IMR-90 (cell line): ENCODE data around the gene RNF11. TPM values are rescaled to one million over a fixed set of nuclear protein-coding genes. Genes with fewer than 3 reads are reported as not detected.
A peak's percentile ranks its signal among the peaks of the same experiment; 100 is the strongest.

Experiments used
- ATAC-seq: fragments of 200-7000 bp; cut with Tn5 transposase; 2 replicates; pipeline ENCODE4 v1.9.1; 2020; ENCODE audit warnings: low read depth, mild to moderate bottlenecking, moderate library complexity
- BruUV-seq: library from RNA; stranded (reverse); fragments of 400-500 nt; replicated peaks from 2 replicates; lab custom pipeline; 2021; lab: Mats Ljungman, UMichigan
- CTCF ChIA-PET: fragments of 300-600 bp; formaldehyde crosslinking; extraction: SDS; loops from one replicate; lab custom pipeline; 2021; ENCODE audit warnings: antibody characterized with exemption; lab: Yijun Ruan, JAX
- POLR2A ChIA-PET: fragments of 300-600 bp; sonication (Branson Sonifier 250); formaldehyde crosslinking; loops from one replicate; lab custom pipeline; 2022; ENCODE audit warnings: antibody characterized with exemption; ENCODE audit not compliant: unreplicated experiment; lab: Charles Lee
- DNase-seq: peaks from one replicate; pipeline ENCODE4 v3.0.0; 2013
- H2AFZ ChIP-seq: replicated peaks from 2 replicates; pipeline ENCODE3; 2013; ENCODE audit warnings: low read length, mild to moderate bottlenecking; ENCODE audit not compliant: poor library complexity
- H2AK5ac ChIP-seq: 2 replicates; pipeline ENCODE4 v1.6.1; 2013; ENCODE audit warnings: low read depth, low read length, inconsistent platforms
- H2AK9ac ChIP-seq: replicated peaks from 2 replicates; pipeline ENCODE3; 2013; ENCODE audit warnings: mild to moderate bottlenecking, low read depth, low read length, moderate library complexity; ENCODE audit not compliant: poor library complexity
- H2BK120ac ChIP-seq: 2 replicates; pipeline ENCODE4 v1.6.1; 2013; ENCODE audit warnings: low read depth, low read length, inconsistent platforms
- H2BK15ac ChIP-seq: 3 replicates; pipeline ENCODE4 v1.6.1; 2013; ENCODE audit warnings: low read depth, low read length, inconsistent platforms
- H2BK20ac ChIP-seq: 2 replicates; pipeline ENCODE4 v1.6.1; 2013; ENCODE audit warnings: low read depth, mild to moderate bottlenecking, inconsistent platforms, low read length, moderate library complexity
- H2BK5ac ChIP-seq: 2 replicates; pipeline ENCODE4 v1.6.1; 2013; ENCODE audit warnings: mild to moderate bottlenecking, low read depth, low read length, inconsistent platforms; ENCODE audit not compliant: poor library complexity, severe bottlenecking
- H3K14ac ChIP-seq: replicated peaks from 2 replicates; pipeline ENCODE4 v1.6.1; 2013; ENCODE audit warnings: low read depth, low read length, inconsistent platforms
- H3K18ac ChIP-seq: 2 replicates; pipeline ENCODE4 v1.6.1; 2013; ENCODE audit warnings: low read depth, low read length, control low read depth
- H3K23ac ChIP-seq: 2 replicates; pipeline ENCODE4 v1.6.1; 2013; ENCODE audit warnings: low read depth, low read length, inconsistent platforms
- H3K27ac ChIP-seq: 2 replicates; pipeline ENCODE4 v1.5.1; 2013; ENCODE audit warnings: mild to moderate bottlenecking, control low read depth, low read length; ENCODE audit not compliant: insufficient read depth
- H3K27me3 ChIP-seq: 2 replicates; pipeline ENCODE4 v1.6.1; 2013; ENCODE audit warnings: low read length; ENCODE audit not compliant: control insufficient read depth, insufficient read depth
- H3K36me3 ChIP-seq: 2 replicates; pipeline ENCODE4 v1.6.1; 2013; ENCODE audit warnings: low read length, mixed read lengths; ENCODE audit not compliant: control insufficient read depth, insufficient read depth
- H3K4ac ChIP-seq: 2 replicates; pipeline ENCODE4 v1.6.1; 2013; ENCODE audit warnings: low read depth, low read length, inconsistent platforms
- H3K4me1 ChIP-seq: 2 replicates; pipeline ENCODE4 v1.6.1; 2013; ENCODE audit warnings: low read length, mixed read lengths; ENCODE audit not compliant: control insufficient read depth, insufficient read depth
- H3K4me2 ChIP-seq: 2 replicates; pipeline ENCODE4 v1.6.1; 2013; ENCODE audit warnings: low read depth, mild to moderate bottlenecking, control low read depth, low read length, moderate library complexity
- H3K4me3 ChIP-seq: 2 replicates; pipeline ENCODE4 v1.5.1; 2013; ENCODE audit warnings: low read depth, mild to moderate bottlenecking, control low read depth, low read length, moderate library complexity; ENCODE audit not compliant: insufficient read depth
- H3K56ac ChIP-seq: 2 replicates; pipeline ENCODE4 v1.6.1; 2013; ENCODE audit warnings: low read length, inconsistent platforms; ENCODE audit not compliant: insufficient read depth; ENCODE audit errors: extremely low read depth
- H3K79me1 ChIP-seq, 2 experiments: 2 replicates each; pipeline ENCODE4 v1.6.1; 2013; ENCODE audit warnings: low read length in 2 of 2, inconsistent platforms in 1 of 2, low read depth in 1 of 2
- H3K9ac ChIP-seq: 2 replicates; pipeline ENCODE4 v1.6.1; 2013; ENCODE audit warnings: low read depth, low read length, control low read depth
- H3K9me1 ChIP-seq: 2 replicates; pipeline ENCODE4 v1.6.1; 2013; ENCODE audit warnings: low read length, inconsistent platforms; ENCODE audit not compliant: insufficient read depth
- H3K9me3 ChIP-seq: 2 replicates; pipeline ENCODE4 v1.6.1; 2013; ENCODE audit warnings: low read length; ENCODE audit not compliant: control insufficient read depth, insufficient read depth
- H4K20me1 ChIP-seq: 2 replicates; pipeline ENCODE4 v1.6.1; 2013; ENCODE audit warnings: low read length, inconsistent platforms; ENCODE audit not compliant: insufficient read depth
- H4K5ac ChIP-seq: 2 replicates; pipeline ENCODE4 v1.6.1; 2013; ENCODE audit warnings: mild to moderate bottlenecking, low read depth, low read length, control low read depth
- H4K8ac ChIP-seq, 2 experiments: 2 replicates each; pipeline ENCODE4 v1.6.1; 2013; ENCODE audit warnings: low read depth in 2 of 2, low read length in 2 of 2, control low read depth in 1 of 2, inconsistent platforms in 1 of 2
- H4K91ac ChIP-seq: 2 replicates; pipeline ENCODE4 v1.6.1; 2013; ENCODE audit warnings: low read depth, low read length, inconsistent platforms; ENCODE audit not compliant: insufficient read depth
- FOS ChIP-seq: fragments of 150-350 bp; IDR thresholded peaks from 2 replicates; pipeline ENCODE4 v1.6.1; 2016; ENCODE audit warnings: low read depth, low read length
- MAFK ChIP-seq: IDR thresholded peaks from 2 replicates; pipeline ENCODE4 v1.6.1; 2012; ENCODE audit warnings: low read depth, low read length, improper control_type of control experiment
- MAZ ChIP-seq: IDR thresholded peaks from 2 replicates; pipeline ENCODE4 v1.6.1; 2012; ENCODE audit warnings: low read depth, mild to moderate bottlenecking, low read length, improper control_type of control experiment, moderate library complexity, borderline replicate concordance
- NFE2L2 ChIP-seq: fragments of 150-350 bp; IDR thresholded peaks from 2 replicates; pipeline ENCODE4 v1.6.1; 2016; ENCODE audit warnings: low read depth, mild to moderate bottlenecking, low read length
- RFX5 ChIP-seq: IDR thresholded peaks from 2 replicates; pipeline ENCODE4 v1.8.0; 2012; ENCODE audit warnings: low read depth, mild to moderate bottlenecking, low read length, moderate library complexity
- SMC3 ChIP-seq: fragments of 150-350 bp; IDR thresholded peaks from 2 replicates; pipeline ENCODE4 v1.6.1; 2016; ENCODE audit warnings: low read depth, mild to moderate bottlenecking, antibody characterized with exemption, low read length, moderate library complexity
- WGBS, 2 experiments: methylation state at CpG; one replicate each; pipeline versions ENCODE4 v1.1.5 to v1.1.7; 2013; ENCODE audit warnings: missing lambda C conversion rate in 2 of 2; ENCODE audit not compliant: insufficient read length in 1 of 2; ENCODE audit errors: extremely low coverage in 2 of 2; 5-methylcytosine and 5-hydroxymethylcytosine counted together
- dilution Hi-C: fragments of 300-500 bp; cut with HindIII; formaldehyde crosslinking; loops from one replicate; pipeline ENCODE4 v1.14.3; 2018; ENCODE audit warnings: low sequenced_read_pairs; ENCODE audit not compliant: unreplicated experiment
- in situ Hi-C: fragments of 300-500 bp; cut with MboI; formaldehyde crosslinking; loops from 3 replicates; pipeline ENCODE4 v1.14.3; 2019; ENCODE audit warnings: low sequenced_read_pairs, inconsistent platforms, mixed read lengths
- intact Hi-C: fragments of 100-400 bp; cut with micrococcal nuclease; formaldehyde crosslinking; loops from 2 replicates; pipeline ENCODE4 v1.10.0; 2022
- polyA plus RNA-seq, 3 experiments: library from polyadenylated mRNA; depleted of rRNA; stranded (reverse); fragments of >200 nt; gene quantifications; 2 replicates each; pipeline ENCODE4 v1.2.3, GENCODE V29; 2012; ENCODE audit warnings: low replicate concordance in 1 of 3
- total RNA-seq: library from RNA; depleted of rRNA; stranded (reverse); fragments of >200 nt; gene quantifications from 2 replicates; pipeline ENCODE4 v1.2.3, GENCODE V29; 2012

The RNF11 gene
- total and polyA plus RNA-seq, 2 of the 4 experiments (the other 2 are of a cell fraction): 63.3 to 64.1 TPM

GRCh38 chr1:51189421-51190073, 46.5 kb upstream of the RNF11 start (continued):
- TF ChIP-seq SMC3: peak; percentile 92

- H3K9ac ChIP-seq: no peak overlapping the region
- H3K9me1 ChIP-seq: no peaks in the 10 kb centered on the region
- H3K23ac ChIP-seq: no peak overlapping the region
- ChIA-PET POLR2A (no interaction called here), CTCF (interaction anchor here (0.6 to 4.1 kb wide), 8 partner anchors 13 to 440 kb away, joined by 3 to 21 read pairs (median 4); no protein-coding TSS in a partner anchor)
- no peak overlapping the region for H3K18ac ChIP-seq
- H3K36me3 ChIP-seq: no peaks in the 10 kb centered on the region
- H3K14ac ChIP-seq: no peak overlapping the region
- no peaks in the 10 kb centered on the region for H3K9me3 ChIP-seq
- in situ Hi-C loops: loop anchor here (5.0 to 25.0 kb wide), 4 partner anchors 51 to 829 kb away; no protein-coding TSS in a partner anchor
- no peak overlapping the region for H3K56ac ChIP-seq
- no peak overlapping the region for H4K8ac ChIP-seq
- no TSS peak for BruUV-seq
- no peak overlapping the region for H4K91ac ChIP-seq
- no peak overlapping the region for H2BK5ac ChIP-seq
- H3K4me3 ChIP-seq: no peak overlapping the region
- dilution Hi-C loops: no loop called here
- H3K27me3 ChIP-seq: no peaks in the 10 kb centered on the region; the same call in 1 of the 2 replicates
- no CpG with 5 or more reads among the region's 1 CpG for WGBS, 2 experiments
- DNase-seq (no peak), ATAC-seq (no peak)
- H4K20me1 ChIP-seq: no peaks in the 10 kb centered on the region
- no peak overlapping the region for H4K5ac ChIP-seq
- no peak for TF ChIP-seq NFE2L2
- no peak for TF ChIP-seq MAZ
- TF ChIP-seq MAFK: no peak
- no peak for TF ChIP-seq FOS
- no peak for TF ChIP-seq RFX5
- H2AK5ac ChIP-seq: no peak overlapping the region
- H2BK20ac ChIP-seq: no peak overlapping the region
- no peak overlapping the region for H2BK120ac ChIP-seq
- H3K27ac ChIP-seq: no peak overlapping the region
- H2BK15ac ChIP-seq: no peak overlapping the region
- H3K79me1 ChIP-seq: no peaks in the 10 kb centered on the region
- no peak overlapping the region for H3K4ac ChIP-seq
- no peak overlapping the region for H3K4me2 ChIP-seq
- no peak overlapping the region for H2AFZ ChIP-seq
- H2AK9ac ChIP-seq: no peak overlapping the region
- intact Hi-C loops: loop anchor here (2.0 kb wide), 1 partner anchor 344 kb away; no protein-coding TSS in a partner anchor
- no peaks in the 10 kb centered on the region for H3K4me1 ChIP-seq
Observed at GRCh38 chr1:51190961-51191360, 45.1 kb upstream of the RNF11 start.
